ENCODE measurements around the gene RDH14. TPM values are rescaled to one million over a fixed set of nuclear protein-coding genes. Genes with fewer than 3 reads are reported as not detected.

The RDH14 gene
- total and polyA plus RNA-seq, 3 donors from 2014 or later: 30.7 to 40.1 (median 37.2) TPM

- DNase-seq: no peak
- Histone ChIP-seq H3K27me3 (no peaks in the 10 kb centered on the region), H3K36me3 (ENCODE audit: low read depth, missing control alignments) (no peaks in the 10 kb centered on the region), H3K4me1 (no peaks in the 10 kb centered on the region), H3K4me3 (no peak overlapping the region), H3K27ac (no peak overlapping the region), H3K9me3 (no peaks in the 10 kb centered on the region)
- no peak for TF ChIP-seq POLR2A (IDR thresholded peaks at IDR 0.05)
- TF ChIP-seq, protein P1, sequence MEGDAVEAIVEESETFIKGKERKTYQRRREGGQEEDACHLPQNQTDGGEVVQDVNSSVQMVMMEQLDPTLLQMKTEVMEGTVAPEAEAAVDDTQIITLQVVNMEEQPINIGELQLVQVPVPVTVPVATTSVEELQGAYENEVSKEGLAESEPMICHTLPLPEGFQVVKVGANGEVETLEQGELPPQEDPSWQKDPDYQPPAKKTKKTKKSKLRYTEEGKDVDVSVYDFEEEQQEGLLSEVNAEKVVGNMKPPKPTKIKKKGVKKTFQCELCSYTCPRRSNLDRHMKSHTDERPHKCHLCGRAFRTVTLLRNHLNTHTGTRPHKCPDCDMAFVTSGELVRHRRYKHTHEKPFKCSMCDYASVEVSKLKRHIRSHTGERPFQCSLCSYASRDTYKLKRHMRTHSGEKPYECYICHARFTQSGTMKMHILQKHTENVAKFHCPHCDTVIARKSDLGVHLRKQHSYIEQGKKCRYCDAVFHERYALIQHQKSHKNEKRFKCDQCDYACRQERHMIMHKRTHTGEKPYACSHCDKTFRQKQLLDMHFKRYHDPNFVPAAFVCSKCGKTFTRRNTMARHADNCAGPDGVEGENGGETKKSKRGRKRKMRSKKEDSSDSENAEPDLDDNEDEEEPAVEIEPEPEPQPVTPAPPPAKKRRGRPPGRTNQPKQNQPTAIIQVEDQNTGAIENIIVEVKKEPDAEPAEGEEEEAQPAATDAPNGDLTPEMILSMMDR (IDR thresholded peaks at IDR 0.05): no peak
- WGBS, 2 donors: 82 to 85% methylated on average over 2 of the region's 2 CpGs
- intact Hi-C loops (cut with DNase I; ENCODE audit: low total_unique reads): no loop called here
These were observed 10.0 kb downstream of the RDH14 start for GRCh38 chr2:18550433-18550832.

- no peak for TF ChIP-seq POLR2A (IDR thresholded peaks at IDR 0.05)
- TF ChIP-seq, protein P1 (IDR thresholded peaks at IDR 0.05): no peak
- H3K27me3 ChIP-seq: no peaks in the 10 kb centered on the region
- intact Hi-C loops (cut with DNase I; ENCODE audit: low total_unique reads): no loop called here
- H3K36me3 ChIP-seq (ENCODE audit: low read depth, missing control alignments): no peaks in the 10 kb centered on the region
- 87 to 92% methylated on average over 2 of the region's 2 CpGs for WGBS, 2 donors
- H3K9me3 ChIP-seq: no peaks in the 10 kb centered on the region
- H3K4me3 ChIP-seq: no peak overlapping the region
- no peak overlapping the region for H3K27ac ChIP-seq
- H3K4me1 ChIP-seq: no peaks in the 10 kb centered on the region
- no peak for DNase-seq
These were observed 11.4 kb downstream of the RDH14 start for GRCh38 chr2:18549083-18549482.

DNA sequence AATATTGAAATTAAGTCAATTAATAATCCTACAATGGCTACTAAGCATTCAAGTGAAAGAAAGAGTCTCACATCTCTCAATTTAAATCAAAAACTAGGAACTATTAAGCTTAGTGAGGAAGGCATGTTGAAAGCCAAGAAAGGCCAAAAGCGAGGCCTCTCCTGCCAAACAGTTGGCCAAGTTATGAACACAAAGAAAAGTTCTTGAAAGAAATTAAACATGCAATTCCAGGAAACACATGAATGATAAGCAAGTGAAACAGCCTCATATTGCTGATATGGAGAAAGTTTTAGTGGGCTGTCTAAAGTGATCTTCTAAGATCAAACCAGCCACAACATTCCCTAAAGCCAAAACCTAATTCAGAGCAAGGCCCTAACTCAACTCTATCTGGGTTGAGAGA is 11.8 kb downstream of the RDH14 start:
- no peaks in the 10 kb centered on the region for H3K9me3 ChIP-seq
- no peaks in the 10 kb centered on the region for H3K4me1 ChIP-seq
- H3K27ac ChIP-seq: no peak overlapping the region
- no peak overlapping the region for H3K4me3 ChIP-seq
- TF ChIP-seq, protein P1 (IDR thresholded peaks at IDR 0.05): no peak
- no peak for TF ChIP-seq POLR2A (IDR thresholded peaks at IDR 0.05)
- no peak for DNase-seq
- 68 to 69% methylated on average over 1 of the region's 1 CpG for WGBS, 2 donors
- intact Hi-C loops (cut with DNase I; ENCODE audit: low total_unique reads): no loop called here
- H3K27me3 ChIP-seq: no peaks in the 10 kb centered on the region
- H3K36me3 ChIP-seq (ENCODE audit: low read depth, missing control alignments): no peaks in the 10 kb centered on the region

DNA sequence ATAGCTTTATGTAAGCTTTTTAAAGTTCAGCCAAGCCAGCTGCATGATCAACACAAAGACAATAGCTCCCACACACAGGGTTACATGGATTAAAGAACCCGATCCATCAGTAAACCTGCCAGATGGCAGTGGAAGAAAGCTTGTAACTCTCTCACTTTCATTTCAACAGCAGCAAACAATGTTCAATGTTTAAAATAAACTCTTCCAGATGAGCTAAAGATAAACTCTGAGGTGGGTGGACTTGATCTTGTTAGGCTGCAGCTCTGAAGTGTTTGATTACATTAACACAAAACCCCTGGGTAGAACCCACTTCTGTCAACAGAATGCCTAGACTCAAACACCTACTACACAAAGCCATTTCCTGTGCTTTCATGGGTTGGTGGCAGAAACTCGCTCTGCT is 13.9 kb downstream of the RDH14 start:
- Histone ChIP-seq H3K27ac (no peak overlapping the region), H3K27me3 (no peaks in the 10 kb centered on the region), H3K36me3 (ENCODE audit: low read depth, missing control alignments) (no peaks in the 10 kb centered on the region), H3K4me1 (no peaks in the 10 kb centered on the region), H3K9me3 (no peaks in the 10 kb centered on the region), H3K4me3 (no peak overlapping the region)
- intact Hi-C loops (cut with DNase I; ENCODE audit: low total_unique reads): no loop called here
- 88% methylated on average over 2 of the region's 2 CpGs for WGBS, 2 donors
- TF ChIP-seq, protein P1 (IDR thresholded peaks at IDR 0.05): no peak
- TF ChIP-seq POLR2A (IDR thresholded peaks at IDR 0.05): no peak
- DNase-seq: no peak

- no peak overlapping the region for H3K27ac ChIP-seq
- intact Hi-C loops (cut with DNase I; ENCODE audit: low total_unique reads): no loop called here
- H3K4me1 ChIP-seq: no peaks in the 10 kb centered on the region
- H3K9me3 ChIP-seq: no peaks in the 10 kb centered on the region
- H3K36me3 ChIP-seq (ENCODE audit: low read depth, missing control alignments): no peaks in the 10 kb centered on the region
- no peak overlapping the region for H3K4me3 ChIP-seq
- no peaks in the 10 kb centered on the region for H3K27me3 ChIP-seq
- no peak for DNase-seq
- 90 to 94% methylated on average over 4 of the region's 4 CpGs for WGBS, 2 donors
- TF ChIP-seq, protein P1 (IDR thresholded peaks at IDR 0.05): no peak
- TF ChIP-seq POLR2A (IDR thresholded peaks at IDR 0.05): no peak
These were observed 15.1 kb downstream of the RDH14 start for GRCh38 chr2:18545384-18545783.

Measured in testis (tissue), 3 donors.